GM08714 (cell line): ENCODE data around the gene ZEB2.

ENCODE experiments used
- H3K4me3 ChIP-seq: fragments of 200-500 bp; sonication (Bioruptor generic); 2 replicates; pipeline ENCODE4 v1.5.1; 2014; ENCODE audit warnings: mild to moderate bottlenecking, low read length, inconsistent platforms
- ZNF274 ChIP-seq: IDR thresholded peaks from 2 replicates; pipeline ENCODE4 v1.6.1; 2012; ENCODE audit warnings: mild to moderate bottlenecking, low read depth, low read length

ZEB2 gene

GRCh38 chr2:144519934-144520731 lies at the start of gene ZEB2:
TSS of gene ZEB2 (minus strand) at chr2:144520119. CDS start at chr2:144517350, 2,769 bp downstream.
- peak within 1 kb of the TSS; percentile 85 for H3K4me3 ChIP-seq
- no peak for TF ChIP-seq ZNF274

GRCh38 chr2:144567745-144568144 lies 47.8 kb upstream of the ZEB2 start:
- no peak overlapping the region for H3K4me3 ChIP-seq

GRCh38 chr2:144566448-144566847 lies 46.5 kb upstream of the ZEB2 start:
- no peak overlapping the region for H3K4me3 ChIP-seq
- no peak for TF ChIP-seq ZNF274

More at GRCh38 chr2:144567745-144568144, 47.8 kb upstream of the ZEB2 start:
- TF ChIP-seq ZNF274, result no peak

- H3K4me3 ChIP-seq, result no peak overlapping the region
- no peak for TF ChIP-seq ZNF274
Measured at GRCh38 chr2:144560251-144560650, 40.3 kb upstream of the ZEB2 start.

DNA sequence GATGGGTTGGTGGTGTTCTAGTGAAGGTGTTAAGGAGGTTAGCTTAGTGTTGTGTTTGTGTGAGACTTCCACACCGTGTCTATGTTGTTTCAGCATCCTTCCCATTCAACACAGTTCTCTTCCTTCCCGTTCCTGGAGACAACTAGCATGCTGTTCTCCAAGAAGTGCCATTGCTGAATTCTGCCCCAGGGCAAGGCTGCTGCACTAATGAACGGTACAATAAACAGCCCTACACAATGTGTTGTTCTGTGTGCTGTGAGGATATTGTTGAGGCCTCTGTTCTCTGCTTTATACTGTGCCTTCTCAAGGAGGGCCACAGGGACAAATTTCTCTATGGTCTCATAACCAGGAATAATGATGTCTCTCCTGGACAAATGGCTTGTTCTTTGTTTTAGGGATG lies 39.8 kb upstream of the ZEB2 start:
- no peak for TF ChIP-seq ZNF274
- H3K4me3 ChIP-seq, result no peak overlapping the region

- H3K4me3 ChIP-seq, result no peak overlapping the region
- no peak for TF ChIP-seq ZNF274
Measured at GRCh38 chr2:144559242-144559641, 39.3 kb upstream of the ZEB2 start.

GRCh38 chr2:144554492-144555210 lies 34.7 kb upstream of the ZEB2 start:
- TF ChIP-seq ZNF274, result no peak
- no peak overlapping the region for H3K4me3 ChIP-seq

DNA sequence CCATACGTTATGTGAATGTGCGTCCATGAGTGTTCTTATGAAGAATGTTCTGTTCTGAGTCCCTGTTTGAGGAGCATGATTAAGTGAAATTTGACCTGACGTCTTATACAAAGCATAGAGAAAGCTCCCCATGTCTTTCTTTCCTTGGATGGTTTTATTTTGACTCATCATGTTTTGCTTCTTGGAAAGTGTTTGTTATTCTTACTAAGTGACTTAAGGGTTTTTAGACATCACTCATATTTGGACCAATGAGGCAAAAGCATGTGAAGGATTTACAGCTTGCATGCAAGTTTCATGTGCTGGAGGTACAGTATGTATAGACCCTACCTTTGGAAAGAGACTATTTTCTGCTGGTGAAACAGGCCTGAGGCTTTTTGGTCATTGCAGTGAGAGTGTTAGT lies 33.5 kb upstream of the ZEB2 start:
- no peak for TF ChIP-seq ZNF274
- H3K4me3 ChIP-seq, result no peak overlapping the region

DNA sequence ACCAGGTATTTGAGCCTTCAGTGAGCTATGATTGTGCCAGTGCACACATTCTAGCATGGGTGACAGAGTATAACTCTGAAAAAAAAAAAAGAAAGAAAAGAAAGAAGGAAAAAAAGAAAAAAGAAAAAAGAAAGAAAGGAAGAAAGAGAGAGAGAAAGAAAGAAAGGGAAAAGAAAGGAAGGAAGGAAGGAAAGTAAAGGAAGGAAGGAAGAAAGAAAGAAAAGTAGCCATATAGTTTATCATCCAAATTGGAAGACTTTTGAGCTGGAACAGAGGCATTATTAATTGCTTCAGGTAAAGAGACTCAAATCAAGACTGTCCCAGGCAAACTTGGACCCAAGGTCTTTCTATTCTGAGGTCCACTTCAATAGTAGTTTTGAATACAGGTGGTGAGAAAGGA lies 32.9 kb upstream of the ZEB2 start:
- no peak overlapping the region for H3K4me3 ChIP-seq
- TF ChIP-seq ZNF274, result no peak

DNA sequence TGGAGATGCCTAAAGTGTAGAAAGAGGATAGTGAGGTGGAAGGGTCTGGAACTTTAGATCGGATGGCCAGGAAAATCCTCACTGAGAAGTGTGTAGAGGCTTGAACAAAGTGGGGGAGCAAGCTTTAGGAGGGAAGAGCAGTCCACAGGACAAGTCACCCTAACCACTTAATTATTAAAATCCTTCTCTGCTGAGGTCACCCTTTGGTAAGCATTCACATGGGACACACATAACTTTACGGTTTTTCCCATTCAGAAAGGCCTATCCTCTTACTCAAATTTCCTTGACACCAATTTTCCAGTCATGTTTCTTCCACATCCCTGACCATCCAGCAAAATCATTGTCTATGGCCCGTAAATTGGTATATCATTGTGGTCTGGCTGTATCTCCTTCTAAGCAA lies 31.0 kb upstream of the ZEB2 start:
- no peak overlapping the region for H3K4me3 ChIP-seq
- no peak for TF ChIP-seq ZNF274

GRCh38 chr2:144550084-144550483 lies 30.2 kb upstream of the ZEB2 start:
- no peak for TF ChIP-seq ZNF274
- no peak overlapping the region for H3K4me3 ChIP-seq

DNA sequence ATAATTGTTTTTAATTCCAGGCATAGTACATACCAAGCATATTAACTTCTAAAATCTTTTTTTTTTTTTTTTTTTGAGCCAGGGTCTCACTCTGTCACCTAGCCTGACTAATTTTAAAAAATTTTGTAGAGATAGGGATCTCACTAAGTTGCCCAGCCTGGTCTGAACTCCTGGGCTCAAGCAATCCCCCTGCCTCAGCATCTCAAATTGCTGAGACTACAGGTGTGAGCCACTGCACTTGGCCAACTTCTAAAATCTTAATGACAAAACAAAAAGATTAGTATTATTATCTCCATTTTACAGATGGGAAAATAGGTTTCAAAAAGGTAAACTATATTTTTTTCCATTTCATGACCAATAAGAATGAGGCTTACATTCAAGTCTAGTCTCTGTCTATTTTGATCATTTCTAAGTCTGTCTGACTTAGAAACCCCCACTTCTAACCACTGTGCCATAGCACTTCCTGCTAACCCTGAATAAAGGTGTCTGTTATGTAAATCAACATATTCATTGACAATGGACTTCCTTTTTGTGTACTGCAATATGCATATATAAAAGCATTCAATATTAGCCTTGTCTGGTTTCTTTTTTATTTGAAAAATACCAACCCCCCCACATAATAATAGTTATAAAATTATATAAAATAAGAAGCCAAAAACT lies 28.7 kb upstream of the ZEB2 start:
- H3K4me3 ChIP-seq, result no peak overlapping the region
- TF ChIP-seq ZNF274, result no peak

DNA sequence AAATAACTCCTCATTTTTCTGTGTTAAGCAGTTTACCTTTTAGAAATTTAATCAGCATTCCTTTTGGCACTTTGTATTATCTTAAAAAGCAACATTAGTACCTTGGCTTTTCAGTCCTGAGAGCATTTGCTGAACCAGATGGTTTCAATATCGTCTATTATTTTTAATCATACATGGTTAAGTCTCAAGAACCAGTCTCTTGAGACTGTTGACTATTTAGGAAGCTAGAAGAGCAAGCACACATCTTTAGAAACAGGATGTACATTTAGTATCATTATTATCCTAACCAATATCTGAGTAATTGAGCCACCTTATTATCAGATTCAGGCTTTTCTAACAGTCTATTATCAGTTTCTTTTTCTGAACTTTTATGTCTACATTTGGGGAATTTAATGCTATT lies 28.2 kb upstream of the ZEB2 start:
- TF ChIP-seq ZNF274, result no peak
- H3K4me3 ChIP-seq, result no peak overlapping the region

GRCh38 chr2:144547494-144547893 lies 27.6 kb upstream of the ZEB2 start:
- H3K4me3 ChIP-seq, result no peak overlapping the region
- no peak for TF ChIP-seq ZNF274

DNA sequence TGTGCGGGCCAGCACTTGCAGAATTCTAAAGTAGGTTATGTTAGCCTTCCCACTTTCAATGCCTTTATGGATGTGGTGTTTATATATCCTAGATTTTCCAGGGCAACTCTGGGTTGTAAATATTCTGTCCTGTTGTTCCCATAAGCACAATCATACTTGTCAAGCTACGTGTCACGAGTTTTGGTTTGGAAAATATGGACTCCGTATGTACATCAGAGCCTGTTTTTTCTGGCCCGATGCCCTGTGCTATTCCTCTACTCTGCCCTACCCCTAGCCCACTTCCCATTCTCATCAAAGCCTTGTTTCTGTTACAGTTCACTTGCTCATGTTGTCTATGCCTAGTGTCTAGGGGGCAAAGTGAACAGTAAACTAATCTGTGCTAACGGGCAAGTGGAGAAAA lies 27.0 kb upstream of the ZEB2 start:
- H3K4me3 ChIP-seq, result no peak overlapping the region
- no peak for TF ChIP-seq ZNF274
